Activated CD4-positive, alpha-beta T cell treated with anti-CD3 and anti-CD28 coated beads, Interleukin-2, amount 10 ng/mL, durations not matched to agents 24 days and 14 days (primary cell): ENCODE data around the gene WDR83. TPM values are rescaled to one million over a fixed set of nuclear protein-coding genes. Genes with fewer than 3 reads are reported as not detected.

Experiments used
- DNase-seq: peaks from one replicate; pipeline ENCODE4 v3.0.0; 2022
- H3K27ac Mint-ChIP-seq: one replicate; pipeline ENCODE4 v1.8.0; 2022; ENCODE audit warnings: mild to moderate bottlenecking, mixed read lengths
- H3K27me3 Mint-ChIP-seq: one replicate; pipeline ENCODE4 v1.8.0; 2022; ENCODE audit warnings: mixed read lengths
- H3K36me3 Mint-ChIP-seq: one replicate; pipeline ENCODE4 v1.8.0; 2022; ENCODE audit warnings: low read depth, mild to moderate bottlenecking, mixed read lengths
- H3K4me1 Mint-ChIP-seq: one replicate; pipeline ENCODE4 v1.8.0; 2021; ENCODE audit warnings: mixed read lengths
- H3K4me3 Mint-ChIP-seq: one replicate; pipeline ENCODE4 v1.8.0; 2022; ENCODE audit warnings: mild to moderate bottlenecking, moderate library complexity, mixed read lengths
- H3K9me3 Mint-ChIP-seq: one replicate; pipeline ENCODE4 v1.8.0; 2021; ENCODE audit warnings: mixed read lengths
- intact Hi-C: fragments of 100-400 bp; cut with micrococcal nuclease; formaldehyde crosslinking; loops from one replicate; pipeline ENCODE4 v1.15.1; 2023
- total RNA-seq: library from RNA; stranded (reverse); gene quantifications from 2 replicates; pipeline ENCODE4 v1.2.3, GENCODE V29; 2022

The WDR83 gene
- total RNA-seq, 1 donor from 2014 or later = 21.7 TPM

- DNase-seq = peak; percentile 84
- H3K4me3 Mint-ChIP-seq = peak overlapping the region; percentile 95
- no peaks in the 10 kb centered on the region for H3K27me3 Mint-ChIP-seq
- H3K36me3 Mint-ChIP-seq = peaks cover 47% of the 10 kb centered on the region
- peak overlapping the region; percentile 93 for H3K27ac Mint-ChIP-seq
- H3K4me1 Mint-ChIP-seq = peaks cover 33% of the 10 kb centered on the region
- intact Hi-C loops = loop anchor here (1.0 to 5.0 kb wide), 3 partner anchors 11 to 70 kb away; partner anchors contain the start of genes DHPS and JUNB
- no peaks in the 10 kb centered on the region for H3K9me3 Mint-ChIP-seq
Observed at GRCh38 chr19:12721656-12722565, 55.3 kb downstream of the WDR83 start.

GRCh38 chr19:12722566-12723380, 56.2 kb downstream of the WDR83 start:
- Mint-ChIP-seq H3K27me3 (no peaks in the 10 kb centered on the region), H3K4me1 (peaks cover 33% of the 10 kb centered on the region), H3K4me3 (peak overlapping the region; percentile 95), H3K36me3 (peaks cover 49% of the 10 kb centered on the region), H3K27ac (peak overlapping the region; percentile 93), H3K9me3 (no peaks in the 10 kb centered on the region)
- intact Hi-C loops = loop anchor here (1.0 to 5.0 kb wide), 3 partner anchors 11 to 70 kb away; partner anchors contain the start of genes DHPS and JUNB
- peak; percentile 98 for DNase-seq

- peak overlapping the region; percentile 95 for H3K4me3 Mint-ChIP-seq
- H3K27me3 Mint-ChIP-seq = no peaks in the 10 kb centered on the region
- intact Hi-C loops = loop anchor here (5.0 kb wide), 1 partner anchor 69 kb away; the partner anchor contains the start of gene JUNB
- DNase-seq = peak; percentile 69
- H3K27ac Mint-ChIP-seq = peak overlapping the region; percentile 93
- peaks cover 33% of the 10 kb centered on the region for H3K4me1 Mint-ChIP-seq
- no peaks in the 10 kb centered on the region for H3K9me3 Mint-ChIP-seq
- peaks cover 51% of the 10 kb centered on the region for H3K36me3 Mint-ChIP-seq
Observed at GRCh38 chr19:12723381-12723640, 56.7 kb downstream of the WDR83 start.

GRCh38 chr19:12723641-12724426, 57.2 kb downstream of the WDR83 start, which contains the start of gene TNPO2:
Gene TNPO2 (minus strand): TSS chr19:12723932. CDS start chr19:12720977, 2,955 bp downstream.
- intact Hi-C loops = loop anchor here (5.0 kb wide), 1 partner anchor 68 kb away; the partner anchor contains the start of gene JUNB
- peak; percentile 92 for DNase-seq
- H3K36me3 Mint-ChIP-seq = peaks cover 50% of the 10 kb centered on the region
- no peaks in the 10 kb centered on the region for H3K9me3 Mint-ChIP-seq
- H3K4me3 Mint-ChIP-seq = peak within 1 kb of the TSS; percentile 95
- H3K4me1 Mint-ChIP-seq = peaks cover 29% of the 10 kb centered on the region
- H3K27me3 Mint-ChIP-seq = no peaks in the 10 kb centered on the region
- peak within 1 kb of the TSS; percentile 93 for H3K27ac Mint-ChIP-seq

Other genes starting within 250 kb of the WDR83 start
- 4.8 and 5.7 TPM in 2 replicates for gene ZNF443, start 225.8 kb upstream of the WDR83 start, total RNA-seq
- gene ZNF709, start 182.0 kb upstream of the WDR83 start, total RNA-seq = 1.3 and 1.5 TPM in 2 replicates
- gene ZNF564, start 115.3 kb upstream of the WDR83 start, total RNA-seq = 5.6 and 7.0 TPM in 2 replicates
- gene ZNF490, start 56.0 kb upstream of the WDR83 start, total RNA-seq = 8.7 and 9.0 TPM in 2 replicates
- 22.3 and 26.6 TPM in 2 replicates for gene ZNF791, start 55.9 kb upstream of the WDR83 start, total RNA-seq
- gene MAN2B1, start 65 bp upstream of the WDR83 start, total RNA-seq = 118 and 136 TPM in 2 replicates
- 138 and 155 TPM in 2 replicates for gene DHPS, start 15.1 kb downstream of the WDR83 start, total RNA-seq
- gene GNG14, start 21.2 kb downstream of the WDR83 start, total RNA-seq = not detected in 2 replicates
- gene FBXW9, start 29.8 kb downstream of the WDR83 start, total RNA-seq = 12.4 and 12.9 TPM in 2 replicates
- gene TNPO2, start 57.1 kb downstream of the WDR83 start, total RNA-seq = 153 and 163 TPM in 2 replicates
- 216 and 218 TPM in 2 replicates for gene TRIR, start 67.9 kb downstream of the WDR83 start, total RNA-seq
- 64.6 and 67.3 TPM in 2 replicates for gene GET3, start 70.7 kb downstream of the WDR83 start, total RNA-seq
- not detected in 2 replicates for gene BEST2, start 85.0 kb downstream of the WDR83 start, total RNA-seq
- gene HOOK2, start 108.7 kb downstream of the WDR83 start, total RNA-seq = 17.8 and 18.3 TPM in 2 replicates
- 302 and 310 TPM in 2 replicates for gene JUNB, start 124.7 kb downstream of the WDR83 start, total RNA-seq
- gene PRDX2, start 135.0 kb downstream of the WDR83 start, total RNA-seq = 277 and 294 TPM in 2 replicates
- gene THSD8, start 135.3 kb downstream of the WDR83 start, total RNA-seq = 26.8 and 32.7 TPM in 2 replicates
- 35.8 and 51.5 TPM in 2 replicates for gene RNASEH2A, start 139.8 kb downstream of the WDR83 start, total RNA-seq
- not detected in 2 replicates for gene RTBDN, start 167.8 kb downstream of the WDR83 start, total RNA-seq
- 1.6 and 2.4 TPM in 2 replicates for gene MAST1, start 171.7 kb downstream of the WDR83 start, total RNA-seq
- 21.5 and 22.0 TPM in 2 replicates for gene DNASE2, start 214.6 kb downstream of the WDR83 start, total RNA-seq
- 0.77 and 1.2 TPM in 2 replicates for gene KLF1, start 220.4 kb downstream of the WDR83 start, total RNA-seq
- 66.9 and 71.6 TPM in 2 replicates for gene GCDH, start 224.4 kb downstream of the WDR83 start, total RNA-seq